ENCODE measurements around the gene ELMOD1.

DNA sequence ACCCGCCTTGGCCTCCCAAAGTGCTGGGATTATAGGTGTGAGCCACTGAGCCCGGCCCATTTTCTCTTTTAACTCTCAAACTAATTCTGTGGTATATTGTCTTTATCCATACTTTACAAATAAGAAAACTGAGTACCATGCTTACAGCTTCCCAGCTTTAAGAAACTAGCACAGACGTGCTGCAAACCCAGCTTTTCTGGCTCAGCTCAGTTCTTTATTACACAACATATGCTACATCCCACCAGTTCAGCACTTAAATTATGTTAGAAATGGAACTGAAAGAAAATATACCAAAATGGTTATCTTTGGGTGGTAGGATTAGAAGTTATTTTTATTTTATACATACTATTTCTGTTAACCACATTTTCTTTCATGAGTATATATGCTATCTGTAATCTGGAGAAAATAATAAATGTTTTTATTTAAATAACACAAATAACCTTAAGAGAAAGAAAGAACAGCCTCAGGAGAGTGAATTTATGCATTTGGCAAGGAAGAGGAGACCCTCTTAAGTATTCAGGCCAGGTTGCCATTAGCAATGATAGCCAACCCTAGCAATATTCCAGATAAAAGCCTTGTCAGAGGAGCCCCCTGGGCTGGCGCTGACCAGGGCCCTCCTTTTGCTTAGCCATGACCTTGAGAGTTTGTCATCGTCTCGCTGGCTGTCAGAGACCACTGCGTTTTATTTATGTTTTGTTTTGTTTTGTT lies 87.1 kb downstream of the ELMOD1 start:
- TF ChIP-seq, protein P1, sequence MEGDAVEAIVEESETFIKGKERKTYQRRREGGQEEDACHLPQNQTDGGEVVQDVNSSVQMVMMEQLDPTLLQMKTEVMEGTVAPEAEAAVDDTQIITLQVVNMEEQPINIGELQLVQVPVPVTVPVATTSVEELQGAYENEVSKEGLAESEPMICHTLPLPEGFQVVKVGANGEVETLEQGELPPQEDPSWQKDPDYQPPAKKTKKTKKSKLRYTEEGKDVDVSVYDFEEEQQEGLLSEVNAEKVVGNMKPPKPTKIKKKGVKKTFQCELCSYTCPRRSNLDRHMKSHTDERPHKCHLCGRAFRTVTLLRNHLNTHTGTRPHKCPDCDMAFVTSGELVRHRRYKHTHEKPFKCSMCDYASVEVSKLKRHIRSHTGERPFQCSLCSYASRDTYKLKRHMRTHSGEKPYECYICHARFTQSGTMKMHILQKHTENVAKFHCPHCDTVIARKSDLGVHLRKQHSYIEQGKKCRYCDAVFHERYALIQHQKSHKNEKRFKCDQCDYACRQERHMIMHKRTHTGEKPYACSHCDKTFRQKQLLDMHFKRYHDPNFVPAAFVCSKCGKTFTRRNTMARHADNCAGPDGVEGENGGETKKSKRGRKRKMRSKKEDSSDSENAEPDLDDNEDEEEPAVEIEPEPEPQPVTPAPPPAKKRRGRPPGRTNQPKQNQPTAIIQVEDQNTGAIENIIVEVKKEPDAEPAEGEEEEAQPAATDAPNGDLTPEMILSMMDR (IDR thresholded peaks at IDR 0.05): no peak
- TF ChIP-seq EP300 (IDR thresholded peaks at IDR 0.05) (no peak), POLR2A (IDR thresholded peaks at IDR 0.05) (no peak)

Measured in ovary (tissue), 3 donors.